Upper lobe of left lung (tissue), 4 donors: Measurements from ENCODE around the gene TPTE.

ENCODE experiments used
- CTCF ChIP-seq, 6 experiments: fragments of 450-650 bp in 4 of 6; fragments of 200-600 bp in 2 of 6; sonication (generic) in 2 of 6; IDR thresholded peaks; one replicate each; pipeline ENCODE4 v1.5.1; 2016 to 2019; ENCODE audit warnings: antibody characterized with exemption in 6 of 6
- EP300 ChIP-seq, 4 donors: sonication (generic); formaldehyde crosslinking; IDR thresholded peaks; one replicate each; pipeline ENCODE4 v1.5.1; 2017; ENCODE audit warnings: antibody characterized with exemption in 4 of 4, control low read depth in 2 of 4
- POLR2AphosphoS5 ChIP-seq, 2 donors: sonication (generic); formaldehyde crosslinking; IDR thresholded peaks; one replicate each; pipeline ENCODE4 v1.5.1; 2017; ENCODE audit warnings: antibody characterized with exemption in 2 of 2

- TF ChIP-seq CTCF (IDR thresholded peaks at IDR 0.05) (no peak), EP300 (IDR thresholded peaks at IDR 0.05) (no peak), POLR2AphosphoS5 (IDR thresholded peaks at IDR 0.05) (no peak)
These were observed 106.0 kb downstream of the TPTE start for GRCh38 chr21:10627316-10627863.
